Fibroblast of villous mesenchyme (primary cell): Measurements from ENCODE around the gene ATG2B. TPM values are rescaled to one million over a fixed set of nuclear protein-coding genes. Genes with fewer than 3 reads are reported as not detected.
A peak's percentile ranks its signal among the peaks of the same experiment; 100 is the strongest.

Source experiments
- DNase-seq: peaks from one replicate; pipeline ENCODE4 v3.0.0-alpha.2; 2010; ENCODE audit warnings: low read depth
- H3K4me3 ChIP-seq: 2 replicates; pipeline ENCODE4 v1.5.1; 2011; ENCODE audit warnings: low read depth, mild to moderate bottlenecking, low read length
- CTCF ChIP-seq: IDR thresholded peaks from 2 replicates; pipeline ENCODE4 v1.5.1; 2012; ENCODE audit warnings: low read depth, mild to moderate bottlenecking, low read length; ENCODE audit not compliant: insufficient read depth
- total RNA-seq: library from RNA; depleted of rRNA; stranded (reverse); fragments of >200 nt; gene quantifications from 2 replicates; pipeline ENCODE4 v1.2.3, GENCODE V29; 2012

Gene ATG2B
- total RNA-seq, 1 donor, result 32.4 TPM

- DNase-seq, result no peak
- no peak overlapping the region for H3K4me3 ChIP-seq
- no peak for TF ChIP-seq CTCF
Measured at GRCh38 chr14:96265383-96266095, 97.6 kb downstream of the ATG2B start.

GRCh38 chr14:96264853-96265252 is 98.3 kb downstream of the ATG2B start:
- peak; percentile 62 for DNase-seq
- no peak overlapping the region for H3K4me3 ChIP-seq
- TF ChIP-seq CTCF, result peak; percentile 65

- no peak for TF ChIP-seq CTCF
- H3K4me3 ChIP-seq, result no peak overlapping the region
Measured at GRCh38 chr14:96264200-96264553, 99.0 kb downstream of the ATG2B start.

GRCh38 chr14:96263347-96264199 is 99.6 kb downstream of the ATG2B start:
- peak; percentile 78 for DNase-seq
- no peak overlapping the region for H3K4me3 ChIP-seq
- no peak for TF ChIP-seq CTCF

More at GRCh38 chr14:96264200-96264553, 99.0 kb downstream of the ATG2B start:
- DNase-seq, result no peak

GRCh38 chr14:96261772-96262655 is 101.1 kb downstream of the ATG2B start:
- no peak overlapping the region for H3K4me3 ChIP-seq
- DNase-seq, result no peak

More at GRCh38 chr14:96261772-96262655, 101.1 kb downstream of the ATG2B start:
- TF ChIP-seq CTCF, result peak; percentile 40
